Nephron progenitor cell (in vitro differentiated cells): Measurements from ENCODE around the gene UBE3C.
"Not testable (repeated sequence)": the region's sequence is repeated elsewhere in the genome, so short reads cannot be mapped to it uniquely, and the experiment has no call there.

Experiments
- DNase-seq: peaks from one replicate; pipeline ENCODE4 v3.0.0; 2021
- H3K27ac Mint-ChIP-seq: 2 replicates; pipeline ENCODE4 v1.8.0; 2021; ENCODE audit warnings: mild to moderate bottlenecking, moderate library complexity, mixed read lengths
- H3K27me3 Mint-ChIP-seq: 2 replicates; pipeline ENCODE4 v1.8.0; 2021; ENCODE audit warnings: mild to moderate bottlenecking, low read depth, mixed read lengths; ENCODE audit not compliant: poor library complexity
- H3K36me3 Mint-ChIP-seq: 2 replicates; pipeline ENCODE4 v1.8.0; 2021; ENCODE audit warnings: low read depth, mixed read lengths
- H3K4me1 Mint-ChIP-seq: 2 replicates; pipeline ENCODE4 v1.8.0; 2021; ENCODE audit warnings: mixed read lengths
- H3K4me3 Mint-ChIP-seq: 2 replicates; pipeline ENCODE4 v1.8.0; 2021; ENCODE audit warnings: mild to moderate bottlenecking, moderate library complexity, mixed read lengths
- H3K9me3 Mint-ChIP-seq: 2 replicates; pipeline ENCODE4 v1.8.0; 2021; ENCODE audit warnings: mild to moderate bottlenecking, moderate library complexity, mixed read lengths
- TF ChIP-seq, protein P1 (sequence below): fragments of 200-600 bp; sonication (generic); IDR thresholded peaks from 2 replicates; pipeline ENCODE4 v1.5.0; 2021; ENCODE audit warnings: antibody characterized with exemption

Gene UBE3C

DNA sequence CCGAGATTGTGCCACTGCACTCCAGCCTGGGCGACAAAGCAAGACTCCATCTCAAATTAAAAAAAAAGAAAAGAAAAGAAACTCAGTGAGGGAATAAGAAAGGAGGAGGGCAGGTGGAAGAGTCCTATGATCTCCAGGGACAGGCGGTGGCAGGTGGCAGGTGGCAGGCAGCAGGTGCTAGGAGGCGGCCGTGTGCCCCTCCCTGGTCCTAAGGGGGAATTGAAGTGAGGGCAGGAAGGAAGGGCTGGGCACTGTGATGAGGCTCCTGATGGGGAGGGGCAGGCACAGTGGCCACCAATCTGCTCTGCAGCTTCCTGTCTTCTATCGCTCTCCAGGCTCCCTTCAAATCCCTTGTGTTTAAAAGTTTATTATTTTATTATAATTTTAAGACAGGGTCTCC, 41.2 kb upstream of the UBE3C start:
- no peaks in the 10 kb centered on the region for H3K36me3 Mint-ChIP-seq
- TF ChIP-seq, protein P1, sequence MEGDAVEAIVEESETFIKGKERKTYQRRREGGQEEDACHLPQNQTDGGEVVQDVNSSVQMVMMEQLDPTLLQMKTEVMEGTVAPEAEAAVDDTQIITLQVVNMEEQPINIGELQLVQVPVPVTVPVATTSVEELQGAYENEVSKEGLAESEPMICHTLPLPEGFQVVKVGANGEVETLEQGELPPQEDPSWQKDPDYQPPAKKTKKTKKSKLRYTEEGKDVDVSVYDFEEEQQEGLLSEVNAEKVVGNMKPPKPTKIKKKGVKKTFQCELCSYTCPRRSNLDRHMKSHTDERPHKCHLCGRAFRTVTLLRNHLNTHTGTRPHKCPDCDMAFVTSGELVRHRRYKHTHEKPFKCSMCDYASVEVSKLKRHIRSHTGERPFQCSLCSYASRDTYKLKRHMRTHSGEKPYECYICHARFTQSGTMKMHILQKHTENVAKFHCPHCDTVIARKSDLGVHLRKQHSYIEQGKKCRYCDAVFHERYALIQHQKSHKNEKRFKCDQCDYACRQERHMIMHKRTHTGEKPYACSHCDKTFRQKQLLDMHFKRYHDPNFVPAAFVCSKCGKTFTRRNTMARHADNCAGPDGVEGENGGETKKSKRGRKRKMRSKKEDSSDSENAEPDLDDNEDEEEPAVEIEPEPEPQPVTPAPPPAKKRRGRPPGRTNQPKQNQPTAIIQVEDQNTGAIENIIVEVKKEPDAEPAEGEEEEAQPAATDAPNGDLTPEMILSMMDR = no peak

DNA sequence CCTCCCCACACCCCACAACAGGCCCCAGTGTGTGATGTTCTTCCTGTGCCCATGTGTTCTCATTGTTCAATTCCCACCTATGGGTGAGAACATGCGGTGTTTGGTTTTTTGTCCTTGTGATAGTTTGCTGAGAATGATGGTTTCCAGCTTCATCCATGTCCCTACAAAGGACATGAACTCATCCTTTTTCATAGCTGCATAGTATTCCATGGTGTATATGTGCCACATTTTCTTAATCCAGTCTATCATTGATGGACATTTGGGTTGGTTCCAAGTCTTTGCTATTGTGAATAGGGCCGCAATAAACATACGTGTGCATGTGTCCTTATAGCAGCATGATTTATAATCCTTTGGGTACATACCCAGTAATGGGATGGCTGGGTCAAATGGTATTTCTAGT, 38.7 kb upstream of the UBE3C start:
- not testable (repeated sequence) for H3K36me3 Mint-ChIP-seq, H3K27ac Mint-ChIP-seq, DNase-seq, H3K4me3 Mint-ChIP-seq
- H3K9me3 Mint-ChIP-seq = peaks cover 39% of the 10 kb centered on the region
- peaks cover 23% of the 10 kb centered on the region for H3K4me1 Mint-ChIP-seq
- H3K27me3 Mint-ChIP-seq = peaks cover 32% of the 10 kb centered on the region

More for the DNA sequence above, 41.2 kb upstream of the UBE3C start:
- Mint-ChIP-seq H3K4me1 (peaks cover 23% of the 10 kb centered on the region), H3K27ac (no peak overlapping the region), H3K4me3 (no peak overlapping the region), H3K9me3 (peaks cover 28% of the 10 kb centered on the region), H3K27me3 (peaks cover 26% of the 10 kb centered on the region)
- no peak for DNase-seq

DNA sequence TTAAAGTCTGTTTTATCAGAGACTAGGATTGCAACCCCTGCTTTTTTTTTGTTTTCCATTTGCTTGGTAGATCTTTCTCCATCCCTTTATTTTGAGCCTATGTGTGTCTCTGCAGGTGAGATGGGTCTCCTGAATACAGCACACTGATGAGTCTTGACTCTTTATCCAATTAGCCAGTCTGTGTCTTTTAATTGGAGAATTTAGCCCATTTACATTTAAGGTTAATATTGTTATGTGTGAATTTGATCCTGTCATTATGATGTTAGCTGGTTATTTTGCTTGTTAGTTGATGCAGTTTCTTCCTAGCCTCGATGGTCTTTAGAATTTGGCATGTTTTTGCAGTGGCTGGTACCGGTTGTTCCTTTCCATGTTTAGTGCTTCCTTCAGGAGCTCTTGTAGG, 35.1 kb upstream of the UBE3C start:
- H3K27ac Mint-ChIP-seq, H3K4me1 Mint-ChIP-seq, DNase-seq, H3K4me3 Mint-ChIP-seq, H3K36me3 Mint-ChIP-seq: not testable (repeated sequence)
- Mint-ChIP-seq H3K27me3 (peaks cover 29% of the 10 kb centered on the region), H3K9me3 (peaks cover 68% of the 10 kb centered on the region)

DNA sequence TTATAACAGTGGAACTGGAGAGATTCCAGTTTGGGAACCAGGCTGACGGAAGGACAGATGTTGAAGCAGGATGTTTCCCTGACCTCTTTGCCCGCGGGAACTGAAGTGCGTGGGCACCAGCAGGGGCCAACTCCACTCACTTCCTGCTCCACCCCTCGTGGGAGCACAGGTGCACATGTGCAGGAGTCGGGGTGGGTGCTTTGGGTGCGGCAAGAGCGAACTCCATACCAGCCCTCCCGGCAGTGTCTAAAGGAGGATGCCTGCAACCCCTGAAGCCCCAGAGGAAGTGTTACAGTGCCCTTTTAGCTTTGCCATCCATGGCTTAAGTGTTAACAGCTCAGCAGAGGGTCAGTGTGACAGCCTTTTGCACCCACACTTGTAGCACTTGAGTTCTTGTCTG, 27.4 kb upstream of the UBE3C start:
- no peak for DNase-seq
- Mint-ChIP-seq H3K27me3 (peaks cover 34% of the 10 kb centered on the region), H3K9me3 (peaks cover 58% of the 10 kb centered on the region), H3K4me3 (no peak overlapping the region), H3K4me1 (no peaks in the 10 kb centered on the region), H3K27ac (no peak overlapping the region), H3K36me3 (no peaks in the 10 kb centered on the region)
- TF ChIP-seq, protein P1 = no peak

DNA sequence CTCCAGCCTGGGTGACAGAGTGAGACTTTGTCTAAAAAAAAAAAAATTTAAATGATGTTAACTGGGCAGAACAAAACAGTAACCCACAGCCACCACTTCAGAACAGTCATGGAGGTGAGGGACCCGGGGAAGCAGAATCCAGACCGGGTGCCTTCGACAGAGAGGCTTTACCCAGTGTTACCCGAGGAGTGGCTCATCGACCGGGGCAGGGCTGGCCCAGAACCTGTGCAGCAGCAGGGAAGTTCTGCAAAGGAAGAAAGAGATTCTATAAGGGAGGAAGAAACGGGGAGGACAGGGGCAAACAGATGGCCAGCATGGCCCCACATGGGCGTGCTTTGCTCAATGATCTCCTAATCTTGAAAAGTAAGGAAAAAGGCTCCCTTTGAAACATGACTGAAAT, 26.0 kb upstream of the UBE3C start:
- H3K27me3 Mint-ChIP-seq = peaks cover 27% of the 10 kb centered on the region
- H3K27ac Mint-ChIP-seq = no peak overlapping the region
- H3K9me3 Mint-ChIP-seq = peaks cover 54% of the 10 kb centered on the region
- no peak for DNase-seq
- TF ChIP-seq, protein P1 = no peak
- no peaks in the 10 kb centered on the region for H3K4me1 Mint-ChIP-seq
- H3K4me3 Mint-ChIP-seq = no peak overlapping the region
- no peaks in the 10 kb centered on the region for H3K36me3 Mint-ChIP-seq

DNA sequence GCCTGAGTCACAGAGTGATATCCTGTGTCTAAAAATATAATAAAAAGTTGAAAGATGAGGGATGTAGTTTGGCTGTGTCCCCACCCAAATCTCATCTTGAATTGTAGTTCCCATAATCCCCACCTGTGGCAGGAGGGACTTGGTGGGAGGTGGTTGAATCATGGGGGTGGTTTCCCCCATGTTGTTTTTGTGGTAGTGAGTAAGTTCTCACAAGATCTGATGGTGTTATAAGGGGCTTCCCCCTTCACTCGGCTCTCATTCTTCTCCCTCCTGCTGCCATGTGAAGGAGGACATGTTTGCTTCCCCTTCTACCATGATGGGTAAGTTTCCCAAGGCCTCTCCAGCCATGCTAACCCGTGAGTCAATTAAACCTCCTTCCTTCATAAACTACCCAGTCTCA, 25.1 kb upstream of the UBE3C start:
- no peak overlapping the region for H3K27ac Mint-ChIP-seq
- no peaks in the 10 kb centered on the region for H3K36me3 Mint-ChIP-seq
- no peak overlapping the region for H3K4me3 Mint-ChIP-seq
- H3K27me3 Mint-ChIP-seq = peaks cover 32% of the 10 kb centered on the region
- TF ChIP-seq, protein P1 = no peak
- H3K4me1 Mint-ChIP-seq = no peaks in the 10 kb centered on the region
- peaks cover 53% of the 10 kb centered on the region for H3K9me3 Mint-ChIP-seq
- DNase-seq = no peak

DNA sequence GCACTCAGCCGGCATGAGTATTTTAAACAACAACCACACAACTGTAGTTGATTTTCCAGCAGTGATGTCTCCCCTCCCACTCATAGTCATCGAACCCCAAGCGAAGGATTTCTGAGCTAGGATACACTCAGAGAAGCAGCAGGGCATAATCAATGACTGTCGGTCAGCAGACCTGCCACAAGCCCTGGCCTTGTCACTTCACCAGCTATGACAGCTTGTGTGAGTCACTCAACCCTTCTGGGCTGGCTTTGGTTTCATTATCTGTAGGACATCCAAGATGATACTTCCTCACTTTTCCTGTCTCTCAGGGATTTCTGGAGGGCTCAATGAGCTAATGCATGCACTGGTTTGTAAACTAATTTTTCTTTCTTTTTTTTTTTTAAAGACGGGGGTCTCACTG, 22.0 kb upstream of the UBE3C start:
- Mint-ChIP-seq H3K27ac (no peak overlapping the region), H3K4me3 (no peak overlapping the region), H3K9me3 (peaks cover 32% of the 10 kb centered on the region), H3K27me3 (peaks cover 33% of the 10 kb centered on the region), H3K4me1 (no peaks in the 10 kb centered on the region), H3K36me3 (no peaks in the 10 kb centered on the region)
- no peak for DNase-seq
- TF ChIP-seq, protein P1 = no peak
